Endothelial cell of umbilical vein (primary cell): ENCODE measurements around the gene KCNIP3. TPM values are rescaled to one million over a fixed set of nuclear protein-coding genes. Genes with fewer than 3 reads are reported as not detected.

Source experiments
- BruUV-seq: library from RNA; stranded (reverse); fragments of 400-500 nt; replicated peaks from 2 replicates; lab custom pipeline; 2021; lab: Mats Ljungman, UMichigan
- CTCF ChIA-PET: fragments of 300-600, 350-600 bp; sonication (Branson Sonifier 250); formaldehyde crosslinking; loops from one replicate; lab custom pipeline; 2021; ENCODE audit warnings: antibody characterized with exemption, inconsistent platforms; lab: Charles Lee
- POLR2A ChIA-PET: fragments of 300-600, 350-600 bp; sonication (Branson Sonifier 250); formaldehyde crosslinking; loops from one replicate; lab custom pipeline; 2021; ENCODE audit warnings: antibody characterized with exemption, inconsistent platforms; lab: Charles Lee
- DNase-seq: peaks from one replicate; pipeline ENCODE4 v3.0.0-alpha.2; 2011; ENCODE audit warnings: low read depth, low spot score
- FAIRE-seq: peaks from 2 replicates; lab custom pipeline; 2011; peaks lifted over from hg19 to GRCh38; lab: Jason Lieb, UNC
- H2AFZ ChIP-seq: 2 replicates; pipeline ENCODE4 v1.6.0; 2012; ENCODE audit warnings: low read depth, low read length, control low read depth, inconsistent platforms
- H3K27ac ChIP-seq: 2 replicates; pipeline ENCODE4 v1.5.1; 2011; ENCODE audit warnings: low read depth, mild to moderate bottlenecking, control low read depth, low read length, moderate library complexity; ENCODE audit not compliant: insufficient read depth
- H3K27me3 ChIP-seq, 2 experiments: 2 replicates each; pipeline versions ENCODE4 v1.6.0 to v1.6.1; 2011; ENCODE audit warnings: low read length in 2 of 2, mixed read lengths in 1 of 2; ENCODE audit not compliant: control insufficient read depth in 2 of 2, insufficient read depth in 2 of 2
- H3K36me3 ChIP-seq, 2 experiments: 2 replicates in 1 of 2; 3 replicates in 1 of 2; pipeline ENCODE4 v1.5.1; 2011; ENCODE audit warnings: low read length in 2 of 2, mild to moderate bottlenecking in 1 of 2, moderate library complexity in 1 of 2; ENCODE audit not compliant: control insufficient read depth in 2 of 2, insufficient read depth in 2 of 2; ENCODE audit errors: extremely low read depth in 1 of 2
- H3K4me1 ChIP-seq: 3 replicates; pipeline ENCODE4 v1.5.1; 2011; ENCODE audit warnings: mild to moderate bottlenecking, low read length; ENCODE audit not compliant: control insufficient read depth, insufficient read depth; ENCODE audit errors: extremely low read depth
- H3K4me2 ChIP-seq: 2 replicates; pipeline ENCODE4 v1.6.1; 2011; ENCODE audit warnings: low read length, control low read depth, mixed read lengths; ENCODE audit not compliant: insufficient read depth
- H3K4me3 ChIP-seq, 3 experiments: fragments of 200-600 bp in 1 of 3; sonication (generic), shearing (Covaris generic) in 1 of 3; replicated peaks in 1 of 3; 2 replicates each; pipeline ENCODE4 v1.5.1; 2011 to 2016; ENCODE audit warnings: control low read depth in 3 of 3, low read length in 3 of 3, mild to moderate bottlenecking in 2 of 3, inconsistent platforms in 1 of 3, low read depth in 1 of 3, moderate library complexity in 1 of 3; ENCODE audit not compliant: insufficient read depth in 1 of 3
- H3K79me2 ChIP-seq: 2 replicates; pipeline ENCODE4 v1.6.0; 2012; ENCODE audit warnings: low read length, inconsistent platforms; ENCODE audit not compliant: control insufficient read depth, insufficient read depth
- H3K9ac ChIP-seq: replicated peaks from 2 replicates; pipeline ENCODE3; 2011; ENCODE audit warnings: low read length, control low read depth; ENCODE audit not compliant: insufficient read depth; ENCODE audit errors: extremely low read depth
- H3K9me1 ChIP-seq: replicated peaks from 3 replicates; pipeline ENCODE4 v1.6.0; 2011; ENCODE audit warnings: mild to moderate bottlenecking, low read length; ENCODE audit not compliant: control insufficient read depth, insufficient read depth; ENCODE audit errors: extremely low read depth
- H3K9me3 ChIP-seq: replicated peaks from 2 replicates; pipeline ENCODE4 v1.5.1; 2012; ENCODE audit warnings: low read length, inconsistent platforms; ENCODE audit not compliant: control insufficient read depth, insufficient read depth
- H4K20me1 ChIP-seq: replicated peaks from 2 replicates; pipeline ENCODE3; 2011; ENCODE audit warnings: mild to moderate bottlenecking, low read length; ENCODE audit not compliant: control insufficient read depth, insufficient read depth; ENCODE audit errors: extremely low read depth
- EZH2 ChIP-seq: IDR thresholded peaks from 2 replicates; pipeline ENCODE4 v1.6.1; 2012; ENCODE audit warnings: borderline replicate concordance, low read depth, mild to moderate bottlenecking, moderate library complexity, low read length, inconsistent platforms; ENCODE audit not compliant: severe bottlenecking
- FOS ChIP-seq: IDR thresholded peaks from 2 replicates; pipeline ENCODE4 v1.6.1; 2011; ENCODE audit warnings: mild to moderate bottlenecking, low read length, moderate library complexity, borderline replicate concordance; ENCODE audit not compliant: insufficient read depth
- GATA2 ChIP-seq: IDR thresholded peaks from 2 replicates; pipeline ENCODE4 v1.7.0; 2011; ENCODE audit warnings: low read depth, mild to moderate bottlenecking, moderate library complexity, mixed read lengths, low read length; ENCODE audit not compliant: insufficient read length, insufficient read depth
- JUN ChIP-seq: IDR thresholded peaks from 2 replicates; pipeline ENCODE4 v1.6.1; 2011; ENCODE audit warnings: borderline replicate concordance, low read depth; ENCODE audit not compliant: insufficient read length, insufficient read depth
- MYC ChIP-seq: IDR thresholded peaks from one replicate; pipeline ENCODE4 v1.6.1; 2011; ENCODE audit warnings: mild to moderate bottlenecking, low read depth, low read length
- POLR2A ChIP-seq: IDR thresholded peaks from 2 replicates; pipeline ENCODE4 v1.6.1; 2012; ENCODE audit warnings: low read depth, mild to moderate bottlenecking, control low read depth, low read length
- POLR2AphosphoS5 ChIP-seq: IDR thresholded peaks from 2 replicates; pipeline ENCODE4 v1.6.1; 2012; ENCODE audit warnings: low read depth, mild to moderate bottlenecking, control low read depth, low read length, moderate library complexity; ENCODE audit not compliant: insufficient read depth
- dilution Hi-C: fragments of 300-500 bp; cut with MboI; formaldehyde crosslinking; loops from one replicate; pipeline ENCODE4 v1.15.0; 2019; ENCODE audit warnings: low sequenced_read_pairs; ENCODE audit not compliant: extremely low pct_ligation_motif_present
- intact Hi-C: fragments of 100-400 bp; cut with micrococcal nuclease; formaldehyde crosslinking; loops from one replicate; pipeline ENCODE4 v1.10.0; 2022
- polyA plus RNA-seq, 4 experiments: library from polyadenylated mRNA; depleted of rRNA in 3 of 4; stranded (reverse) in 3 of 4; unstranded in 1 of 4; fragments of >200 nt; gene quantifications; 2 replicates each; pipeline versions ENCODE4 v1.2.1 to v1.2.3, GENCODE V29; 2011 to 2012; ENCODE audit warnings: missing spikeins in 1 of 4
- total RNA-seq: library from RNA; stranded (reverse); gene quantifications from 2 replicates; pipeline ENCODE4 v1.2.3, GENCODE V29; 2021
- TF ChIP-seq, protein P1 (sequence below), 2 donors: IDR thresholded peaks; 1 replicate in 1 of 2; 2 replicates in 1 of 2; pipeline ENCODE4 v1.5.1; 2011; ENCODE audit warnings: low read length in 2 of 2, mild to moderate bottlenecking in 2 of 2, moderate library complexity in 2 of 2, control low read depth in 1 of 2, inconsistent platforms in 1 of 2, low read depth in 1 of 2; ENCODE audit not compliant: insufficient read depth in 1 of 2; ENCODE audit errors: extremely low read depth in 1 of 2
- TF ChIP-seq, protein P2 (sequence below): IDR thresholded peaks from 2 replicates; pipeline ENCODE4 v1.6.1; 2011; ENCODE audit not compliant: insufficient read depth, insufficient read length

Gene KCNIP3
- total and polyA plus RNA-seq, 2 donors (not counting 3 experiments of a cell fraction or from before 2014, with no cell fraction given) = 0.12 to 0.62 TPM

DNA sequence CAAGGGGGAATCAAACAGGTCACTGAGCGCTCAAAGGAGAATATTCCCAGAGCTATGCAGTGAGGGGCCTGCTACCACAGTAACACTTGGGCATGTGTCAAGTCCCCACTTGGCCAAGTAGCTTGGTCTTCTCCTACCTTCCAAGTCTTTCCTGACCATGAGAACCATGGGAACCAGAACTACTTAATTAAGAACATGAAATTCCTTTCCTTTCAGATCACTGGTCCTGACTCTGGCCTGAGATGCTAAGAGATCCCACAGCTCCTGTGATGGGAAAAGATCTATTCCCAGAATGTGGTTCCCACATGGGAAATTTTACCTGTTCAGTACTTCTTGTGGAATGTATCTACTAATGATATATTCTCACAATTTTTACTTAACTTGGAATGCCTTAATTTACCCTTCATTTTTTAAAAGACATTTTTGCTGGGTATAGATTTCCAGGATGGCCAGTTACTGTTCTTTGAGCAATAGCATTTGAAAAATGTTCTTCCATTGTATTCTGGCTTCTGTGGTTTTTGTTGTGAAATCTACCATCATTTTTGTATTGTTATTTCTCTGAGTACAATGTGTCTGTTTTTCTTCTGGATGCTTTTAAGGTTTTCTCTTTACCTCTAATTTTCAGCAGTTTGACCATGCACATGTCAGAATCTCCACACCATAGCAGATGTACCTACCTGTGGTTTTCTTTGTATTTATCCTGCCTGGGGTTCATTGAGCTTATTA lies 37.9 kb downstream of the KCNIP3 start:
- no peaks in the 10 kb centered on the region for H3K36me3 ChIP-seq
- H3K9me1 ChIP-seq = no peaks in the 10 kb centered on the region
- no peak overlapping the region for H3K4me3 ChIP-seq
- no peak overlapping the region for H2AFZ ChIP-seq
- no peaks in the 10 kb centered on the region for H3K79me2 ChIP-seq
- no peak for TF ChIP-seq JUN
- TF ChIP-seq, protein P1, sequence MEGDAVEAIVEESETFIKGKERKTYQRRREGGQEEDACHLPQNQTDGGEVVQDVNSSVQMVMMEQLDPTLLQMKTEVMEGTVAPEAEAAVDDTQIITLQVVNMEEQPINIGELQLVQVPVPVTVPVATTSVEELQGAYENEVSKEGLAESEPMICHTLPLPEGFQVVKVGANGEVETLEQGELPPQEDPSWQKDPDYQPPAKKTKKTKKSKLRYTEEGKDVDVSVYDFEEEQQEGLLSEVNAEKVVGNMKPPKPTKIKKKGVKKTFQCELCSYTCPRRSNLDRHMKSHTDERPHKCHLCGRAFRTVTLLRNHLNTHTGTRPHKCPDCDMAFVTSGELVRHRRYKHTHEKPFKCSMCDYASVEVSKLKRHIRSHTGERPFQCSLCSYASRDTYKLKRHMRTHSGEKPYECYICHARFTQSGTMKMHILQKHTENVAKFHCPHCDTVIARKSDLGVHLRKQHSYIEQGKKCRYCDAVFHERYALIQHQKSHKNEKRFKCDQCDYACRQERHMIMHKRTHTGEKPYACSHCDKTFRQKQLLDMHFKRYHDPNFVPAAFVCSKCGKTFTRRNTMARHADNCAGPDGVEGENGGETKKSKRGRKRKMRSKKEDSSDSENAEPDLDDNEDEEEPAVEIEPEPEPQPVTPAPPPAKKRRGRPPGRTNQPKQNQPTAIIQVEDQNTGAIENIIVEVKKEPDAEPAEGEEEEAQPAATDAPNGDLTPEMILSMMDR (IDR thresholded peaks at IDR 0.05; ENCODE audit: extremely low read depth in 1 of 2, insufficient read depth in 1 of 2, low read depth in 1 of 2, low read length in 2 of 2) = no peak
- no peak for TF ChIP-seq GATA2
- TF ChIP-seq MYC = no peak
- no peak for TF ChIP-seq POLR2A
- TF ChIP-seq, protein P2, sequence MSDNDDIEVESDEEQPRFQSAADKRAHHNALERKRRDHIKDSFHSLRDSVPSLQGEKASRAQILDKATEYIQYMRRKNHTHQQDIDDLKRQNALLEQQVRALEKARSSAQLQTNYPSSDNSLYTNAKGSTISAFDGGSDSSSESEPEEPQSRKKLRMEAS = no peak
- TF ChIP-seq POLR2AphosphoS5 = no peak
- TF ChIP-seq FOS = no peak
- TF ChIP-seq EZH2 = no peak
- intact Hi-C loops (no loop called here), dilution Hi-C loops (no loop called here)
- H3K4me2 ChIP-seq = no peak overlapping the region
- POLR2A ChIA-PET = no interaction called here
- H3K9ac ChIP-seq = no peak overlapping the region
- CTCF ChIA-PET = interaction anchor here (0.5 to 1.1 kb wide), 3 partner anchors 9 to 307 kb away, joined by 3 to 4 read pairs (median 3); no protein-coding TSS in a partner anchor
- H3K27ac ChIP-seq = no peak overlapping the region
- no peak for FAIRE-seq
- H3K9me3 ChIP-seq = no peaks in the 10 kb centered on the region
- peaks cover 1 to 8% of the 10 kb centered on the region in 2 experiments for H3K27me3 ChIP-seq
- BruUV-seq = no TSS peak
- no peak for DNase-seq
- no peaks in the 10 kb centered on the region for H4K20me1 ChIP-seq
- H3K4me1 ChIP-seq = no peaks in the 10 kb centered on the region
